A673 (cell line): Measurements from ENCODE around the gene GLDN. TPM values are rescaled to one million over a fixed set of nuclear protein-coding genes. Genes with fewer than 3 reads are reported as not detected.
A peak's percentile ranks its signal among the peaks of the same experiment; 100 is the strongest.

Source experiments
- BruUV-seq: library from RNA; stranded (reverse); fragments of 400-500 nt; replicated peaks from 2 replicates; lab custom pipeline; 2021; lab: Mats Ljungman, UMichigan
- CTCF ChIA-PET: fragments of 300-600 bp; sonication (Branson Sonifier 250); formaldehyde crosslinking; loops from one replicate; lab custom pipeline; 2022; ENCODE audit warnings: antibody characterized with exemption; lab: Charles Lee
- POLR2A ChIA-PET: fragments of 300-600 bp; sonication (Branson Sonifier 250); formaldehyde crosslinking; loops from one replicate; lab custom pipeline; 2022; ENCODE audit warnings: antibody characterized with exemption; ENCODE audit not compliant: low non-redundant PET; lab: Charles Lee
- DNase-seq: peaks from one replicate; pipeline ENCODE4 v3.0.0-alpha.2; 2015; ENCODE audit warnings: low spot score
- H3K27ac ChIP-seq: fragments of 200-600 bp; sonication (generic); 2 replicates; pipeline ENCODE4 v1.5.1; 2016; ENCODE audit warnings: mixed run types, low read depth, mild to moderate bottlenecking, mixed read lengths, antibody characterized with exemption, low read length; ENCODE audit not compliant: poor library complexity, severe bottlenecking
- H3K27me3 ChIP-seq: fragments of 200-600 bp; sonication (generic); replicated peaks from 2 replicates; pipeline ENCODE4 v1.6.1; 2017; ENCODE audit warnings: mixed run types, low read depth, mild to moderate bottlenecking, mixed read lengths, antibody characterized with exemption, low read length; ENCODE audit not compliant: insufficient read depth, poor library complexity
- H3K36me3 ChIP-seq: fragments of 200-600 bp; sonication (generic); 2 replicates; pipeline ENCODE4 v1.6.1; 2016; ENCODE audit warnings: mixed run types, mild to moderate bottlenecking, mixed read lengths, antibody characterized with exemption, low read length; ENCODE audit not compliant: insufficient read depth, poor library complexity, severe bottlenecking
- H3K4me1 ChIP-seq: fragments of 200-600 bp; sonication (generic); 2 replicates; pipeline ENCODE4 v1.6.1; 2017; ENCODE audit warnings: mixed run types, mild to moderate bottlenecking, mixed read lengths, antibody characterized with exemption, low read length; ENCODE audit not compliant: insufficient read depth, poor library complexity, severe bottlenecking
- H3K4me3 ChIP-seq: fragments of 200-600 bp; sonication (generic); 2 replicates; pipeline ENCODE4 v1.5.1; 2016; ENCODE audit warnings: low read depth, mixed run types, mild to moderate bottlenecking, mixed read lengths, low read length; ENCODE audit not compliant: poor library complexity, severe bottlenecking
- H3K9me3 ChIP-seq: fragments of 200-600 bp; sonication (generic); 2 replicates; pipeline ENCODE4 v1.6.1; 2016; ENCODE audit warnings: mixed run types, low read depth, mild to moderate bottlenecking, mixed read lengths, antibody characterized with exemption, low read length; ENCODE audit not compliant: poor library complexity, severe bottlenecking
- EZH2 ChIP-seq: fragments of 200-600 bp; sonication (generic); IDR thresholded peaks from 2 replicates; pipeline ENCODE4 v1.6.1; 2017; ENCODE audit warnings: borderline replicate concordance, low read depth, mild to moderate bottlenecking, mixed read lengths, antibody characterized with exemption, low read length; ENCODE audit not compliant: poor library complexity, severe bottlenecking
- intact Hi-C: fragments of 100-400 bp; cut with micrococcal nuclease; formaldehyde crosslinking; loops from one replicate; pipeline ENCODE4 v1.10.0; 2022; ENCODE audit not compliant: unreplicated experiment
- total RNA-seq: library from RNA; stranded (reverse); gene quantifications from 2 replicates; pipeline ENCODE4 v1.2.3, GENCODE V29; 2021
- TF ChIP-seq, protein P1 (sequence below): fragments of 300-800, 200-600 bp; sonication (generic); conservative IDR thresholded peaks from 2 replicates; pipeline ENCODE4 v1.5.1; 2017; ENCODE audit warnings: low read depth, mild to moderate bottlenecking, antibody characterized with exemption, low read length, moderate library complexity, mixed read lengths

Gene GLDN
- total RNA-seq, 1 experiment from 2014 or later = not detected

DNA sequence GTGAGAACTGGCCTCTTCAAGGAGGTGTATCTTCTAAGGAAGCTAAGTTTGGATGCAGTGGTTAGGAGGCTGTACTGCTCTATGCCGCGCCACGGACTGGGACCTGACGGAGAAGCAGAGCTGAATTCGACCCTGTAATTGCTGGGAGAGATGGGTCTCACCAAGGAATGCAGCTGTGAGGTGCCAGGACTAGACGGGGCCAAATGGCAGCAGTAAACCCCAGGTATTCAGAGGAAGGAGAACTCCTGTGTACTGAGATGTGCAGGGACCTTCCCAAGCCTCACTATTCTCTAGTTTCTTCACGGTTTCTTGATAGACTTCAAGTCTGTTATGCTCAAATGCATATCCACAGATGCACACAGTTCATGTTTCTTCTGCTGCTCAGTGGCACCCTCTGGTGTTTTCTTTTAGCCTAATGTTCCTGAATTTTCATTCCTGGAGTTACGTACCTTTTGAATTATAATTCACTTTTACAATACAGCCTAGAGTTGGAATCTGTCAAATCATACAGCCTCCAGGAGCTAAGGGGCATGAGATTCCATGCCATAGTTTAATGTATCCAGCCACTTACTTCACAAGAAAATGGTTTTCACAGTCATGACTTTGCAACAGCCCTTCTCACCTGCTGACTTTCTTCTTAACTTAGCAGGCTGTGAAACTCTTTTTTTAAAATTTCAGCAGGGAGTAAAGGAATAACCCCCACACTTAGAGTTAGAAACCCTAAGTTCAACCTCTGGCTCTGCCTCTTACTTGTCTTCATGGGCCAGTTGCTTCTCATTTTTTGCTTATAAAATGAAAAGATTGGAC is 61.8 kb downstream of the GLDN start:
- no peak overlapping the region for H3K4me3 ChIP-seq
- peak; percentile 62 for DNase-seq
- BruUV-seq = no TSS peak
- ChIA-PET CTCF (interaction anchor here (0.6 to 2.2 kb wide), 4 partner anchors 94 to 240 kb away, joined by 3 to 10 read pairs (median 6); no protein-coding TSS in a partner anchor), POLR2A (no interaction called here)
- peaks cover 3% of the 10 kb centered on the region for H3K27me3 ChIP-seq
- no peaks in the 10 kb centered on the region for H3K4me1 ChIP-seq
- H3K27ac ChIP-seq = no peak overlapping the region
- no peak for TF ChIP-seq EZH2
- TF ChIP-seq, protein P1, sequence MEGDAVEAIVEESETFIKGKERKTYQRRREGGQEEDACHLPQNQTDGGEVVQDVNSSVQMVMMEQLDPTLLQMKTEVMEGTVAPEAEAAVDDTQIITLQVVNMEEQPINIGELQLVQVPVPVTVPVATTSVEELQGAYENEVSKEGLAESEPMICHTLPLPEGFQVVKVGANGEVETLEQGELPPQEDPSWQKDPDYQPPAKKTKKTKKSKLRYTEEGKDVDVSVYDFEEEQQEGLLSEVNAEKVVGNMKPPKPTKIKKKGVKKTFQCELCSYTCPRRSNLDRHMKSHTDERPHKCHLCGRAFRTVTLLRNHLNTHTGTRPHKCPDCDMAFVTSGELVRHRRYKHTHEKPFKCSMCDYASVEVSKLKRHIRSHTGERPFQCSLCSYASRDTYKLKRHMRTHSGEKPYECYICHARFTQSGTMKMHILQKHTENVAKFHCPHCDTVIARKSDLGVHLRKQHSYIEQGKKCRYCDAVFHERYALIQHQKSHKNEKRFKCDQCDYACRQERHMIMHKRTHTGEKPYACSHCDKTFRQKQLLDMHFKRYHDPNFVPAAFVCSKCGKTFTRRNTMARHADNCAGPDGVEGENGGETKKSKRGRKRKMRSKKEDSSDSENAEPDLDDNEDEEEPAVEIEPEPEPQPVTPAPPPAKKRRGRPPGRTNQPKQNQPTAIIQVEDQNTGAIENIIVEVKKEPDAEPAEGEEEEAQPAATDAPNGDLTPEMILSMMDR = peak; percentile 80
- H3K9me3 ChIP-seq = no peaks in the 10 kb centered on the region
- no peaks in the 10 kb centered on the region for H3K36me3 ChIP-seq
- intact Hi-C loops = loop anchor here (1.0 to 5.0 kb wide), 4 partner anchors 96 to 241 kb away; no protein-coding TSS in a partner anchor

GRCh38 chr15:51403946-51404695 is 62.7 kb downstream of the GLDN start:
- ChIA-PET POLR2A (no interaction called here), CTCF (interaction anchor here (0.6 to 2.1 kb wide), 4 partner anchors 93 to 271 kb away, joined by 3 to 7 read pairs (median 4); no protein-coding TSS in a partner anchor)
- Histone ChIP-seq H3K9me3 (no peaks in the 10 kb centered on the region), H3K27ac (no peak overlapping the region), H3K4me1 (no peaks in the 10 kb centered on the region), H3K4me3 (no peak overlapping the region), H3K36me3 (no peaks in the 10 kb centered on the region), H3K27me3 (no peaks in the 10 kb centered on the region)
- no peak for TF ChIP-seq EZH2
- TF ChIP-seq, protein P1 = no peak
- no TSS peak for BruUV-seq
- intact Hi-C loops = loop anchor here (1.0 to 5.0 kb wide), 4 partner anchors 95 to 242 kb away; no protein-coding TSS in a partner anchor
- no peak for DNase-seq

- Histone ChIP-seq H3K27ac (no peak overlapping the region), H3K36me3 (no peaks in the 10 kb centered on the region), H3K4me1 (no peaks in the 10 kb centered on the region), H3K27me3 (no peaks in the 10 kb centered on the region), H3K4me3 (no peak overlapping the region), H3K9me3 (no peaks in the 10 kb centered on the region)
- ChIA-PET POLR2A (no interaction called here), CTCF (no interaction called here)
- intact Hi-C loops = no loop called here
- no TSS peak for BruUV-seq
- TF ChIP-seq, protein P1 = no peak
- no peak for TF ChIP-seq EZH2
- no peak for DNase-seq
Observed at GRCh38 chr15:51405693-51406523, 64.5 kb downstream of the GLDN start.
